GM21786 (cell line): Measurements from ENCODE around the gene MITF.

ENCODE experiments used
- ATAC-seq: cut with Tn5 transposase; IDR thresholded peaks from one replicate; pipeline ENCODE4 v1.9.1; 2021; ENCODE audit not compliant: unreplicated experiment

MITF gene

GRCh38 chr3:69753179-69753775 is 14.0 kb downstream of the MITF start:
- ATAC-seq = no peak

GRCh38 chr3:69755795-69756194 is 16.5 kb downstream of the MITF start:
- ATAC-seq = no peak

- ATAC-seq = peak; percentile 51
These were observed 22.9 kb downstream of the MITF start for GRCh38 chr3:69761896-69762767.

- ATAC-seq = no peak
These were observed 23.5 kb downstream of the MITF start for GRCh38 chr3:69762768-69763229.

GRCh38 chr3:69763458-69763857 is 24.2 kb downstream of the MITF start:
- ATAC-seq = no peak

- ATAC-seq = peak; percentile 46
These were observed 25.0 kb downstream of the MITF start for GRCh38 chr3:69764121-69764741.

- peak; percentile 8 for ATAC-seq
These were observed 25.6 kb downstream of the MITF start for GRCh38 chr3:69764861-69765260.

GRCh38 chr3:69766638-69767037 is 27.4 kb downstream of the MITF start:
- ATAC-seq = no peak

- ATAC-seq = no peak
These were observed 28.3 kb downstream of the MITF start for GRCh38 chr3:69767571-69767970.

- ATAC-seq = no peak
These were observed 29.2 kb downstream of the MITF start for GRCh38 chr3:69768438-69768837.

GRCh38 chr3:69770219-69770618 is 31.0 kb downstream of the MITF start:
- ATAC-seq = no peak

GRCh38 chr3:69770976-69771634 is 31.8 kb downstream of the MITF start:
- ATAC-seq = no peak

- no peak for ATAC-seq
These were observed 33.0 kb downstream of the MITF start for GRCh38 chr3:69772152-69772867.

GRCh38 chr3:69774029-69774428 is 34.8 kb downstream of the MITF start:
- no peak for ATAC-seq

- ATAC-seq = no peak
These were observed 36.5 kb downstream of the MITF start for GRCh38 chr3:69775751-69776150.

- no peak for ATAC-seq
These were observed 37.0 kb downstream of the MITF start for GRCh38 chr3:69776289-69776688.

GRCh38 chr3:69776920-69777581 is 37.8 kb downstream of the MITF start:
- no peak for ATAC-seq

- no peak for ATAC-seq
These were observed 38.3 kb downstream of the MITF start for GRCh38 chr3:69777582-69777967.

- no peak for ATAC-seq
These were observed 42.3 kb downstream of the MITF start for GRCh38 chr3:69781593-69781992.

- no peak for ATAC-seq
These were observed 45.8 kb downstream of the MITF start for GRCh38 chr3:69784954-69785514.
